ENCODE results near the gene EIF2AK2. TPM values are rescaled to one million over a fixed set of nuclear protein-coding genes. Genes with fewer than 3 reads are reported as not detected.

Gene EIF2AK2
- total RNA-seq, 3 donors from 2014 or later, result 22.3 to 33.2 (median 23.5) TPM

GRCh38 chr2:37104178-37104577 is 52.6 kb downstream of the EIF2AK2 start:
- no peak overlapping the region for H3K4me3 ChIP-seq
- no peaks in the 10 kb centered on the region for H3K9me3 ChIP-seq
- H3K4me1 ChIP-seq, result no peaks in the 10 kb centered on the region
- peaks cover 9% of the 10 kb centered on the region for H3K36me3 ChIP-seq
- TF ChIP-seq POLR2A (IDR thresholded peaks at IDR 0.05), result no peak
- no peak for TF ChIP-seq POLR2AphosphoS5 (IDR thresholded peaks at IDR 0.05)
- TF ChIP-seq CTCF (IDR thresholded peaks at IDR 0.05), result no peak
- no peaks in the 10 kb centered on the region for H3K27me3 ChIP-seq
- H3K27ac ChIP-seq, result no peak overlapping the region
- intact Hi-C loops (cut with DNase I; ENCODE audit: low total_unique reads), result no loop called here
- DNase-seq (ENCODE audit: low spot score in 2 of 2), result no peak

GRCh38 chr2:37102588-37102987 is 54.2 kb downstream of the EIF2AK2 start:
- H3K9me3 ChIP-seq, result no peaks in the 10 kb centered on the region
- no peaks in the 10 kb centered on the region for H3K27me3 ChIP-seq
- intact Hi-C loops (cut with DNase I; ENCODE audit: low total_unique reads), result no loop called here
- H3K27ac ChIP-seq, result no peak overlapping the region
- no peak for TF ChIP-seq POLR2AphosphoS5 (IDR thresholded peaks at IDR 0.05)
- TF ChIP-seq POLR2A (IDR thresholded peaks at IDR 0.05), result no peak
- no peak for TF ChIP-seq CTCF (IDR thresholded peaks at IDR 0.05)
- no peaks in the 10 kb centered on the region for H3K4me1 ChIP-seq
- DNase-seq (ENCODE audit: low spot score in 2 of 2), result no peak
- no peak overlapping the region for H3K4me3 ChIP-seq
- peaks cover 10% of the 10 kb centered on the region for H3K36me3 ChIP-seq

GRCh38 chr2:37100054-37100453 is 56.7 kb downstream of the EIF2AK2 start:
- Histone ChIP-seq H3K27me3 (no peaks in the 10 kb centered on the region), H3K27ac (no peak overlapping the region), H3K9me3 (no peaks in the 10 kb centered on the region), H3K4me3 (no peak overlapping the region), H3K4me1 (no peaks in the 10 kb centered on the region), H3K36me3 (peaks cover 5% of the 10 kb centered on the region)
- intact Hi-C loops (cut with DNase I; ENCODE audit: low total_unique reads), result no loop called here
- no peak for DNase-seq (ENCODE audit: low spot score in 2 of 2)
- no peak for TF ChIP-seq POLR2AphosphoS5 (IDR thresholded peaks at IDR 0.05)
- no peak for TF ChIP-seq CTCF (IDR thresholded peaks at IDR 0.05)
- no peak for TF ChIP-seq POLR2A (IDR thresholded peaks at IDR 0.05)

GRCh38 chr2:37098416-37099118 is 58.2 kb downstream of the EIF2AK2 start:
- no peak overlapping the region for H3K4me3 ChIP-seq
- no peaks in the 10 kb centered on the region for H3K9me3 ChIP-seq
- no peak overlapping the region for H3K27ac ChIP-seq
- no peaks in the 10 kb centered on the region for H3K27me3 ChIP-seq
- DNase-seq (ENCODE audit: low spot score in 2 of 2), result no peak
- peaks cover 12% of the 10 kb centered on the region for H3K36me3 ChIP-seq
- TF ChIP-seq POLR2AphosphoS5 (IDR thresholded peaks at IDR 0.05) (no peak), CTCF (IDR thresholded peaks at IDR 0.05) (no peak), POLR2A (IDR thresholded peaks at IDR 0.05) (no peak)
- intact Hi-C loops (cut with DNase I; ENCODE audit: low total_unique reads), result no loop called here
- no peaks in the 10 kb centered on the region for H3K4me1 ChIP-seq

GRCh38 chr2:37096568-37096967 is 60.2 kb downstream of the EIF2AK2 start:
- H3K27me3 ChIP-seq, result no peaks in the 10 kb centered on the region
- H3K27ac ChIP-seq, result no peak overlapping the region
- no peaks in the 10 kb centered on the region for H3K4me1 ChIP-seq
- H3K4me3 ChIP-seq, result no peak overlapping the region
- H3K36me3 ChIP-seq, result peaks cover 12% of the 10 kb centered on the region
- no peak for TF ChIP-seq POLR2AphosphoS5 (IDR thresholded peaks at IDR 0.05)
- TF ChIP-seq POLR2A (IDR thresholded peaks at IDR 0.05), result no peak
- TF ChIP-seq CTCF (IDR thresholded peaks at IDR 0.05), result no peak
- intact Hi-C loops (cut with DNase I; ENCODE audit: low total_unique reads), result no loop called here
- H3K9me3 ChIP-seq, result no peaks in the 10 kb centered on the region
- no peak for DNase-seq (ENCODE audit: low spot score in 2 of 2)

Data from breast epithelium (tissue), 4 donors.